DOHH2 (cell line): ENCODE results near the gene ABCC12.

Experiments
- EZH2phosphoT487 ChIP-seq: fragments of 200-600 bp; sonication (generic); IDR thresholded peaks from 2 replicates; pipeline ENCODE4 v1.6.1; 2017; ENCODE audit warnings: borderline replicate concordance, mild to moderate bottlenecking, antibody characterized with exemption, low read length, moderate library complexity, mixed read lengths
- TF ChIP-seq, protein P1 (sequence below): fragments of 200-600 bp; sonication (generic); IDR thresholded peaks from one replicate; pipeline ENCODE4 v1.5.1; 2014; ENCODE audit warnings: antibody characterized with exemption, mild to moderate bottlenecking, low read depth, low read length; ENCODE audit not compliant: poor library complexity, severe bottlenecking

DNA sequence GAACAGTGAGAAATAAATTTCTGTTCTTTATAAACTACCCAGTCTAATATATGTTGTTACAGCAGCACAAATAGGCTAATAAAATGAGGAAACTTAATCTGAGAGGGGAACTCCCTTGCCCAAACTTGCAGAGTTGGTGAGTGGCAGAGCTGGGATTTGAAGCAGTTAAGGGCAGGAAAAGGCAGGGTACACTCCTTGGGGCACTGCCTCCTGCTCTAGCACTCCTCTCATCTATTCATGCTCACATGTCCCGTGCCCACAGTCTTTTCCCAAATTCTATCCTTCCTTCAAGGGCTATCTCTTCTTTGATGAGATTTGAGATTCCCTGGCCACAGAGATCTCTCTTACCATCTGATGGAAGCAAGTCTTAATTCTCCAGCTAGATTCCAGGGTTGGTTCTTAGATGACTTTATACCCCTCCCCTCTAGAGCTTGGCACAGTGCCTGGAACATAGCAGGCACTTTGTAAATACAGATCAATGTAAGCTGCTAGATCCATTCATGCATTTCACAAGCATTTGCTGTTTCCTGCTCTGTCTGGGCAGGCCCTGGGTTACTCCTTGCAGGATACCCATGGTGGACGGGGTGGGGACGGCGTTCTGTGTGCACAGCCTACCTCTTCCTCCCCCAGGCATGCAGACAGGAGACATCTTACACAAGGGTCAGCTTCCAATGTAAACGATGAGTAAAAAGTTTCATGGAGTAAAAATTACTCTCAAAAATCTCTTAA, 39.2 kb upstream of the ABCC12 start:
- no peak for TF ChIP-seq EZH2phosphoT487
- TF ChIP-seq, protein P1, sequence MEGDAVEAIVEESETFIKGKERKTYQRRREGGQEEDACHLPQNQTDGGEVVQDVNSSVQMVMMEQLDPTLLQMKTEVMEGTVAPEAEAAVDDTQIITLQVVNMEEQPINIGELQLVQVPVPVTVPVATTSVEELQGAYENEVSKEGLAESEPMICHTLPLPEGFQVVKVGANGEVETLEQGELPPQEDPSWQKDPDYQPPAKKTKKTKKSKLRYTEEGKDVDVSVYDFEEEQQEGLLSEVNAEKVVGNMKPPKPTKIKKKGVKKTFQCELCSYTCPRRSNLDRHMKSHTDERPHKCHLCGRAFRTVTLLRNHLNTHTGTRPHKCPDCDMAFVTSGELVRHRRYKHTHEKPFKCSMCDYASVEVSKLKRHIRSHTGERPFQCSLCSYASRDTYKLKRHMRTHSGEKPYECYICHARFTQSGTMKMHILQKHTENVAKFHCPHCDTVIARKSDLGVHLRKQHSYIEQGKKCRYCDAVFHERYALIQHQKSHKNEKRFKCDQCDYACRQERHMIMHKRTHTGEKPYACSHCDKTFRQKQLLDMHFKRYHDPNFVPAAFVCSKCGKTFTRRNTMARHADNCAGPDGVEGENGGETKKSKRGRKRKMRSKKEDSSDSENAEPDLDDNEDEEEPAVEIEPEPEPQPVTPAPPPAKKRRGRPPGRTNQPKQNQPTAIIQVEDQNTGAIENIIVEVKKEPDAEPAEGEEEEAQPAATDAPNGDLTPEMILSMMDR, result no peak
